Effector memory CD8-positive, alpha-beta T cell (primary cell): ENCODE measurements around the gene NOL7.

Experiments
- ATAC-seq: fragments of 150-1000 bp; cut with Tn5 transposase; replicated peaks from 2 replicates; pipeline ENCODE4 v1.10.0; 2021; ENCODE audit warnings: mild to moderate bottlenecking, moderate library complexity
- DNase-seq, 3 experiments: peaks; one replicate each; pipeline ENCODE4 v3.0.0; 2021
- H3K27ac Mint-ChIP-seq, 2 donors: one replicate each; pipeline ENCODE4 v1.8.0; 2022; ENCODE audit warnings: mild to moderate bottlenecking in 2 of 2, mixed read lengths in 2 of 2, moderate library complexity in 2 of 2
- H3K27me3 Mint-ChIP-seq, 2 donors: one replicate each; pipeline ENCODE4 v1.8.0; 2022; ENCODE audit warnings: mixed read lengths in 2 of 2
- H3K36me3 Mint-ChIP-seq: one replicate; pipeline ENCODE4 v1.8.0; 2022; ENCODE audit warnings: mild to moderate bottlenecking, moderate library complexity, mixed read lengths; ENCODE audit not compliant: insufficient read depth
- H3K4me1 Mint-ChIP-seq, 2 donors: one replicate each; pipeline ENCODE4 v1.8.0; 2022; ENCODE audit warnings: low read depth in 2 of 2, mixed read lengths in 2 of 2
- H3K4me3 Mint-ChIP-seq, 2 donors: one replicate each; pipeline ENCODE4 v1.8.0; 2022; ENCODE audit warnings: mild to moderate bottlenecking in 2 of 2, mixed read lengths in 2 of 2, moderate library complexity in 2 of 2
- H3K9me3 Mint-ChIP-seq, 2 donors: one replicate each; pipeline ENCODE4 v1.8.0; 2022; ENCODE audit warnings: mixed read lengths in 2 of 2

The NOL7 gene

GRCh38 chr6:13579911-13580310, 35.2 kb upstream of the NOL7 start:
- Mint-ChIP-seq H3K4me1 (peaks cover 9 to 17% of the 10 kb centered on the region in 2 donors), H3K27me3 (no peaks in the 10 kb centered on the region), H3K4me3 (no peak overlapping the region), H3K27ac (no peak overlapping the region), H3K9me3 (no peaks in the 10 kb centered on the region), H3K36me3 (peaks cover 19% of the 10 kb centered on the region)
- no peak for DNase-seq
- ATAC-seq, result no peak

- H3K36me3 Mint-ChIP-seq, result peaks cover 13% of the 10 kb centered on the region
- ATAC-seq (no peak), DNase-seq (no peak)
- H3K27me3 Mint-ChIP-seq, result no peaks in the 10 kb centered on the region
- no peaks in the 10 kb centered on the region for H3K9me3 Mint-ChIP-seq
- H3K27ac Mint-ChIP-seq, result no peak overlapping the region
- H3K4me1 Mint-ChIP-seq, result peaks cover 2 to 4% of the 10 kb centered on the region in 2 donors
- no peak overlapping the region for H3K4me3 Mint-ChIP-seq
These were observed 33.4 kb upstream of the NOL7 start for GRCh38 chr6:13581700-13582229.

- ATAC-seq (no peak), DNase-seq (no peak)
- Mint-ChIP-seq H3K36me3 (peaks cover 12% of the 10 kb centered on the region), H3K27ac (no peak overlapping the region), H3K27me3 (no peaks in the 10 kb centered on the region), H3K4me1 (peaks cover 0 to 2% of the 10 kb centered on the region in 2 donors), H3K4me3 (no peak overlapping the region), H3K9me3 (no peaks in the 10 kb centered on the region)
These were observed 28.3 kb upstream of the NOL7 start for GRCh38 chr6:13586603-13587542.

- Mint-ChIP-seq H3K27ac (no peak overlapping the region), H3K9me3 (no peaks in the 10 kb centered on the region), H3K4me1 (peaks cover 0 to 2% of the 10 kb centered on the region in 2 donors), H3K36me3 (peaks cover 3% of the 10 kb centered on the region), H3K27me3 (no peaks in the 10 kb centered on the region), H3K4me3 (no peak overlapping the region)
- ATAC-seq, result no peak
- no peak for DNase-seq
These were observed 25.3 kb upstream of the NOL7 start for GRCh38 chr6:13589801-13590200.

- Mint-ChIP-seq H3K9me3 (no peaks in the 10 kb centered on the region), H3K4me1 (no peaks in the 10 kb centered on the region), H3K36me3 (peaks cover 2% of the 10 kb centered on the region), H3K27ac (no peak overlapping the region), H3K27me3 (no peaks in the 10 kb centered on the region), H3K4me3 (no peak overlapping the region)
- DNase-seq, result no peak
- no peak for ATAC-seq
These were observed 24.5 kb upstream of the NOL7 start for GRCh38 chr6:13590574-13591153.

GRCh38 chr6:13591205-13591921, 23.8 kb upstream of the NOL7 start:
- H3K9me3 Mint-ChIP-seq, result no peaks in the 10 kb centered on the region
- no peak overlapping the region for H3K4me3 Mint-ChIP-seq
- peaks cover 2% of the 10 kb centered on the region for H3K36me3 Mint-ChIP-seq
- ATAC-seq (no peak), DNase-seq (no peak)
- no peak overlapping the region for H3K27ac Mint-ChIP-seq
- H3K27me3 Mint-ChIP-seq, result no peaks in the 10 kb centered on the region
- no peaks in the 10 kb centered on the region for H3K4me1 Mint-ChIP-seq

GRCh38 chr6:13593103-13593502, 22.0 kb upstream of the NOL7 start:
- H3K9me3 Mint-ChIP-seq, result no peaks in the 10 kb centered on the region

GRCh38 chr6:13593720-13594119, 21.4 kb upstream of the NOL7 start:
- no peak overlapping the region for H3K4me3 Mint-ChIP-seq
- H3K27ac Mint-ChIP-seq, result no peak overlapping the region
- no peaks in the 10 kb centered on the region for H3K9me3 Mint-ChIP-seq
- no peak for DNase-seq
- H3K4me1 Mint-ChIP-seq, result no peaks in the 10 kb centered on the region
- peaks cover 8% of the 10 kb centered on the region for H3K36me3 Mint-ChIP-seq
- no peaks in the 10 kb centered on the region for H3K27me3 Mint-ChIP-seq
- ATAC-seq, result no peak

More at GRCh38 chr6:13593103-13593502, 22.0 kb upstream of the NOL7 start:
- Mint-ChIP-seq H3K4me1 (no peaks in the 10 kb centered on the region), H3K27ac (peak overlapping the region in 1 of 2 donors; percentile 9), H3K36me3 (peaks cover 8% of the 10 kb centered on the region), H3K4me3 (no peak overlapping the region), H3K27me3 (no peaks in the 10 kb centered on the region)
- no peak for ATAC-seq
- DNase-seq, result no peak

- Mint-ChIP-seq H3K27me3 (no peaks in the 10 kb centered on the region), H3K4me3 (no peak overlapping the region), H3K36me3 (peaks cover 17% of the 10 kb centered on the region), H3K27ac (no peak overlapping the region), H3K9me3 (no peaks in the 10 kb centered on the region), H3K4me1 (no peaks in the 10 kb centered on the region)
- ATAC-seq, result no peak
- DNase-seq, result no peak
These were observed 18.1 kb upstream of the NOL7 start for GRCh38 chr6:13597073-13597472.

- Mint-ChIP-seq H3K27ac (no peak overlapping the region), H3K4me3 (no peak overlapping the region), H3K36me3 (peaks cover 28% of the 10 kb centered on the region), H3K9me3 (no peaks in the 10 kb centered on the region), H3K27me3 (no peaks in the 10 kb centered on the region), H3K4me1 (no peaks in the 10 kb centered on the region)
- DNase-seq (no peak), ATAC-seq (no peak)
These were observed 15.1 kb upstream of the NOL7 start for GRCh38 chr6:13600036-13600435.

GRCh38 chr6:13604135-13604534, 11.0 kb upstream of the NOL7 start:
- DNase-seq, result no peak
- peaks cover 18% of the 10 kb centered on the region for H3K36me3 Mint-ChIP-seq
- H3K4me3 Mint-ChIP-seq, result no peak overlapping the region
- no peaks in the 10 kb centered on the region for H3K9me3 Mint-ChIP-seq
- H3K27me3 Mint-ChIP-seq, result no peaks in the 10 kb centered on the region
- H3K27ac Mint-ChIP-seq, result no peak overlapping the region
- H3K4me1 Mint-ChIP-seq, result no peaks in the 10 kb centered on the region
- no peak for ATAC-seq

GRCh38 chr6:13604546-13605416, 10.4 kb upstream of the NOL7 start:
- H3K36me3 Mint-ChIP-seq, result peaks cover 17% of the 10 kb centered on the region
- H3K4me3 Mint-ChIP-seq, result no peak overlapping the region
- ATAC-seq (no peak), DNase-seq (no peak)
- no peaks in the 10 kb centered on the region for H3K4me1 Mint-ChIP-seq
- no peak overlapping the region for H3K27ac Mint-ChIP-seq
- H3K9me3 Mint-ChIP-seq, result no peaks in the 10 kb centered on the region
- H3K27me3 Mint-ChIP-seq, result no peaks in the 10 kb centered on the region

- H3K4me3 Mint-ChIP-seq, result no peak overlapping the region
These were observed 9.5 kb upstream of the NOL7 start for GRCh38 chr6:13605634-13606033.

More at GRCh38 chr6:13605634-13606033, 9.5 kb upstream of the NOL7 start:
- ATAC-seq (no peak), DNase-seq (no peak)
- Mint-ChIP-seq H3K36me3 (peaks cover 17% of the 10 kb centered on the region), H3K4me1 (peaks cover 0 to 1% of the 10 kb centered on the region in 2 donors), H3K9me3 (no peaks in the 10 kb centered on the region), H3K27ac (no peak overlapping the region), H3K27me3 (no peaks in the 10 kb centered on the region)
